ENCODE data around the gene IL6. TPM values are rescaled to one million over a fixed set of nuclear protein-coding genes. Genes with fewer than 3 reads are reported as not detected.

The IL6 gene
- total and polyA plus RNA-seq, 2 of the 8 experiments (the other 6 are each of a cell fraction or from before 2014, with no cell fraction given): 0.12 to 0.41 TPM

- no peak overlapping the region for H2BK5ac ChIP-seq (ENCODE audit: low read depth, low read length)
- WGBS, 2 experiments (ENCODE audit: extremely low coverage in 1 of 2, insufficient coverage in 1 of 2, insufficient read length in 1 of 2, insufficient replicate concordance in 2 of 2, low coverage in 1 of 2, low lambda C conversion rate in 2 of 2, missing lambda C conversion rate in 1 of 2): 83% methylated on average over 4 of the region's 4 CpGs; no CpG with 5 or more reads in 1 of the 2 experiments
- H3K4ac ChIP-seq (replicated peaks; ENCODE audit: insufficient read length, low read depth, low read length): no peak overlapping the region
- no peak overlapping the region for H2BK15ac ChIP-seq (ENCODE audit: low read length)
- H4K5ac ChIP-seq (ENCODE audit: insufficient read length, low read depth, low read length): no peak overlapping the region
- H3K79me2 ChIP-seq (ENCODE audit: control insufficient read depth in 1 of 2, insufficient read depth in 2 of 2, low read length in 2 of 2): no peaks in the 10 kb centered on the region
- H2BK12ac ChIP-seq (ENCODE audit: low read depth, low read length): no peak overlapping the region
- H4K8ac ChIP-seq (ENCODE audit: extremely low read depth, insufficient read depth, low read length): no peak overlapping the region
- H3K9ac ChIP-seq (replicated peaks in 1 of 4; ENCODE audit: extremely low read depth in 1 of 4, low read depth in 3 of 4, low read length in 3 of 4): no peak overlapping the region
- CTCF ChIA-PET (ENCODE audit: partially characterized antibody): interaction anchor here (1.2 to 2.0 kb wide), 3 partner anchors 10 to 89 kb away, joined by 3 to 15 read pairs (median 6); partner anchors contain the start of gene IL6
- no peak for DNase-seq (ENCODE audit: low read depth in 1 of 2, low spot score in 2 of 2)
- no peak overlapping the region for H2AK5ac ChIP-seq (ENCODE audit: low read depth, low read length)
- H3K14ac ChIP-seq (ENCODE audit: insufficient read length): no peak overlapping the region
- H3K36me3 ChIP-seq (ENCODE audit: control insufficient read depth in 2 of 4, insufficient read depth in 4 of 4, low read length in 3 of 4): no peaks in the 10 kb centered on the region
- H4K20me1 ChIP-seq (replicated peaks in 1 of 2; ENCODE audit: control insufficient read depth in 1 of 2, insufficient read depth in 2 of 2, low read length in 2 of 2): no peaks in the 10 kb centered on the region
- H3K9me3 ChIP-seq (ENCODE audit: insufficient read depth in 2 of 2, low read depth in 1 of 2, low read length in 1 of 2): no peaks in the 10 kb centered on the region
- peak overlapping the region; percentile 19; the same call in 1 of the 2 replicates for H2AFZ ChIP-seq (ENCODE audit: low read length)
- no peak for TF ChIP-seq CTBP2 (IDR thresholded peaks at IDR 0.05; ENCODE audit: borderline replicate concordance, insufficient read depth, insufficient read length, low read length)
- no peak overlapping the region for H3K27ac ChIP-seq (ENCODE audit: low read depth, low read length)
- no peak overlapping the region for H2BK120ac ChIP-seq (replicated peaks; ENCODE audit: low read depth, low read length)
- no peak overlapping the region for H4K91ac ChIP-seq (replicated peaks; ENCODE audit: insufficient read length, low read length)
- FAIRE-seq: no peak
- no peaks in the 10 kb centered on the region for H3K4me1 ChIP-seq (replicated peaks in 1 of 4; ENCODE audit: control insufficient read depth in 3 of 4, insufficient read depth in 4 of 4, low read length in 3 of 4)
- no peaks in the 10 kb centered on the region for H3K27me3 ChIP-seq (replicated peaks in 1 of 4; ENCODE audit: control insufficient read depth in 3 of 4, extremely low read depth in 1 of 4, insufficient read depth in 3 of 4, low read length in 3 of 4)
- no peak overlapping the region for H3K23ac ChIP-seq (ENCODE audit: insufficient read length)
- no peaks in the 10 kb centered on the region for H3K79me1 ChIP-seq (ENCODE audit: low read depth, low read length)
- no peak overlapping the region for H3K4me3 ChIP-seq (ENCODE audit: extremely low read depth in 1 of 4, insufficient read depth in 2 of 4, low read depth in 3 of 4, low read length in 4 of 4)
- no peak overlapping the region for H3K18ac ChIP-seq (ENCODE audit: extremely low read depth, low read length)
- no peak overlapping the region for H3K4me2 ChIP-seq (ENCODE audit: insufficient read depth in 1 of 2, low read depth in 2 of 2, low read length in 2 of 2)
- H3K23me2 ChIP-seq (ENCODE audit: low read depth, low read length): no peaks in the 10 kb centered on the region; the same call in 1 of the 2 replicates
- no peak overlapping the region for H3K56ac ChIP-seq (replicated peaks; ENCODE audit: insufficient read length, low read depth, low read length)
- POLR2A ChIA-PET (ENCODE audit: partially characterized antibody): interaction anchor here (1.4 kb wide), 1 partner anchor 11 kb away, joined by 3 read pairs; no protein-coding TSS in a partner anchor
- H2BK20ac ChIP-seq (ENCODE audit: low read length): no peak overlapping the region
These were observed 44.9 kb downstream of the IL6 start for GRCh38 chr7:22771872-22772228.
